H9 (cell line): ENCODE measurements around the gene FMNL1. TPM values are rescaled to one million over a fixed set of nuclear protein-coding genes. Genes with fewer than 3 reads are reported as not detected.

Source experiments
- DNase-seq: peaks from one replicate; pipeline ENCODE4 v3.0.0-alpha.2; 2017
- H2AFZ ChIP-seq: one replicate; pipeline ENCODE4 v1.6.1; 2013; ENCODE audit warnings: mild to moderate bottlenecking, low read length, control low read depth, moderate library complexity
- H2AK5ac ChIP-seq: 2 replicates; pipeline ENCODE4 v1.6.1; 2013; ENCODE audit warnings: low read length, control low read depth, mixed read lengths; ENCODE audit not compliant: insufficient read length
- H2BK120ac ChIP-seq: one replicate; pipeline ENCODE4 v1.6.1; 2013; ENCODE audit warnings: low read depth, mild to moderate bottlenecking, low read length, control low read depth, inconsistent platforms; ENCODE audit not compliant: poor library complexity, severe bottlenecking
- H2BK12ac ChIP-seq: 2 replicates; pipeline ENCODE4 v1.6.1; 2013; ENCODE audit warnings: low read length, control low read depth, mixed read lengths, low read depth; ENCODE audit not compliant: insufficient read length
- H2BK15ac ChIP-seq: 2 replicates; pipeline ENCODE4 v1.6.1; 2013; ENCODE audit warnings: low read depth, low read length, control low read depth
- H2BK20ac ChIP-seq: one replicate; pipeline ENCODE4 v1.6.1; 2013; ENCODE audit warnings: low read depth, mild to moderate bottlenecking, low read length, control low read depth, inconsistent platforms; ENCODE audit not compliant: poor library complexity, severe bottlenecking
- H2BK5ac ChIP-seq: 2 replicates; pipeline ENCODE4 v1.6.1; 2013; ENCODE audit warnings: low read length, control low read depth, mixed read lengths; ENCODE audit not compliant: insufficient read length
- H3K14ac ChIP-seq: 2 replicates; pipeline ENCODE4 v1.6.1; 2013; ENCODE audit warnings: low read length, control low read depth; ENCODE audit not compliant: insufficient read depth
- H3K18ac ChIP-seq: 2 replicates; pipeline ENCODE4 v1.6.1; 2013; ENCODE audit warnings: low read depth, mild to moderate bottlenecking, mixed read lengths, low read length, control low read depth; ENCODE audit not compliant: insufficient read length
- H3K23ac ChIP-seq: 2 replicates; pipeline ENCODE4 v1.6.1; 2013; ENCODE audit warnings: low read length, control low read depth, mixed read lengths, low read depth; ENCODE audit not compliant: insufficient read length
- H3K23me2 ChIP-seq: 2 replicates; pipeline ENCODE4 v1.6.1; 2013; ENCODE audit warnings: low read depth, mild to moderate bottlenecking, mixed read lengths, low read length, control low read depth; ENCODE audit not compliant: insufficient read length, poor library complexity, severe bottlenecking
- H3K27ac ChIP-seq: 2 replicates; pipeline ENCODE4 v1.5.1; 2013; ENCODE audit warnings: low read length, control low read depth, mixed read lengths, low read depth; ENCODE audit not compliant: insufficient read length
- H3K27me3 ChIP-seq: 2 replicates; pipeline ENCODE4 v1.6.1; 2013; ENCODE audit warnings: low read length, control low read depth, inconsistent platforms; ENCODE audit not compliant: insufficient read depth
- H3K4ac ChIP-seq: 2 replicates; pipeline ENCODE4 v1.6.1; 2013; ENCODE audit warnings: low read depth, mild to moderate bottlenecking, control low read depth, inconsistent platforms, low read length, moderate library complexity
- H3K4me1 ChIP-seq: 2 replicates; pipeline ENCODE4 v1.6.1; 2013; ENCODE audit warnings: low read length, control low read depth, inconsistent platforms; ENCODE audit not compliant: insufficient read depth
- H3K4me2 ChIP-seq: 2 replicates; pipeline ENCODE4 v1.6.1; 2013; ENCODE audit warnings: low read length, control low read depth, mixed read lengths; ENCODE audit not compliant: insufficient read length, insufficient read depth
- H3K56ac ChIP-seq: 2 replicates; pipeline ENCODE4 v1.6.1; 2013; ENCODE audit warnings: low read depth, mild to moderate bottlenecking, mixed read lengths, low read length, control low read depth; ENCODE audit not compliant: insufficient read length
- H3K79me1 ChIP-seq: 2 replicates; pipeline ENCODE4 v1.6.1; 2013; ENCODE audit warnings: low read depth, mild to moderate bottlenecking, moderate library complexity, low read length, control low read depth, inconsistent platforms; ENCODE audit not compliant: insufficient read depth, poor library complexity, severe bottlenecking
- H3K79me2 ChIP-seq: 2 replicates; pipeline ENCODE4 v1.6.1; 2013; ENCODE audit warnings: low read length, control low read depth, inconsistent platforms; ENCODE audit not compliant: insufficient read depth
- H3K9ac ChIP-seq: 2 replicates; pipeline ENCODE4 v1.6.1; 2013; ENCODE audit warnings: low read length, control low read depth, mixed read lengths; ENCODE audit not compliant: insufficient read length; ENCODE audit errors: extremely low read depth
- H3K9me3 ChIP-seq: one replicate; pipeline ENCODE4 v1.6.1; 2013; ENCODE audit warnings: low read depth, low read length, inconsistent platforms; ENCODE audit not compliant: control insufficient read depth
- H3T11ph ChIP-seq: one replicate; pipeline ENCODE4 v1.6.1; 2013; ENCODE audit warnings: mild to moderate bottlenecking, low read length, control low read depth, inconsistent platforms
- H4K20me1 ChIP-seq: one replicate; pipeline ENCODE4 v1.6.1; 2013; ENCODE audit not compliant: control insufficient read depth, insufficient read length, insufficient read depth
- H4K5ac ChIP-seq: 2 replicates; pipeline ENCODE4 v1.6.1; 2013; ENCODE audit warnings: low read depth, mild to moderate bottlenecking, mixed read lengths, low read length, control low read depth; ENCODE audit not compliant: insufficient read length
- H4K8ac ChIP-seq: replicated peaks from 2 replicates; pipeline ENCODE4 v1.6.1; 2013; ENCODE audit warnings: low read length, control low read depth, mixed read lengths, low read depth; ENCODE audit not compliant: insufficient read length
- H4K91ac ChIP-seq: 2 replicates; pipeline ENCODE4 v1.6.1; 2013; ENCODE audit warnings: low read depth, mild to moderate bottlenecking, moderate library complexity, mixed read lengths, low read length, control low read depth; ENCODE audit not compliant: insufficient read length
- H3K27ac Mint-ChIP-seq, 3 experiments: 2 replicates in 2 of 3; 3 replicates in 1 of 3; pipeline ENCODE4 v1.8.0; 2020 to 2021; ENCODE audit warnings: mixed read lengths in 3 of 3, mild to moderate bottlenecking in 1 of 3, moderate library complexity in 1 of 3
- H3K27me3 Mint-ChIP-seq: 2 replicates; pipeline ENCODE4 v1.8.0; 2021; ENCODE audit warnings: low read depth, mild to moderate bottlenecking, moderate library complexity, mixed read lengths
- H3K36me3 Mint-ChIP-seq, 3 experiments: 2 replicates in 2 of 3; 3 replicates in 1 of 3; pipeline ENCODE4 v1.8.0; 2020 to 2021; ENCODE audit warnings: low read depth in 3 of 3, mixed read lengths in 3 of 3; ENCODE audit not compliant: insufficient read depth in 1 of 3
- H3K4me1 Mint-ChIP-seq, 2 experiments: 2 replicates each; pipeline ENCODE4 v1.8.0; 2020; ENCODE audit warnings: mixed read lengths in 2 of 2
- H3K4me3 Mint-ChIP-seq, 2 experiments: 2 replicates in 1 of 2; 3 replicates in 1 of 2; pipeline ENCODE4 v1.8.0; 2020 to 2021; ENCODE audit warnings: mild to moderate bottlenecking in 2 of 2, mixed read lengths in 2 of 2, moderate library complexity in 1 of 2
- H3K9me3 Mint-ChIP-seq, 2 experiments: 2 replicates in 1 of 2; 3 replicates in 1 of 2; pipeline ENCODE4 v1.8.0; 2020; ENCODE audit warnings: mild to moderate bottlenecking in 2 of 2, mixed read lengths in 2 of 2, moderate library complexity in 1 of 2
- CTCF ChIP-seq: fragments of 200-600 bp; sonication (generic); conservative IDR thresholded peaks from 3 replicates; pipeline ENCODE4 v1.8.0; 2021; ENCODE audit warnings: antibody characterized with exemption, mild to moderate bottlenecking
- WGBS: extraction: QIAGEN DNeasy Blood & Tissue Kit; methylation state at CpG from one replicate; pipeline ENCODE4 v1.1.7; 2013; ENCODE audit warnings: missing lambda C conversion rate, low lambda C conversion rate, mixed read lengths; ENCODE audit not compliant: insufficient read length; ENCODE audit errors: extremely low coverage; 5-methylcytosine and 5-hydroxymethylcytosine counted together
- total RNA-seq: library from RNA; stranded (reverse); gene quantifications from 2 replicates; pipeline ENCODE4 v1.2.1, GENCODE V29; 2021

The FMNL1 gene
- total RNA-seq, 1 experiment from 2014 or later, result 6.9 TPM

GRCh38 chr17:45197555-45198334 is 23.9 kb upstream of the FMNL1 start:
- Histone ChIP-seq H4K20me1 (no peaks in the 10 kb centered on the region), H4K8ac (no peak overlapping the region), H2BK20ac (no peak overlapping the region), H3K18ac (peak overlapping the region; percentile 43), H2BK12ac (no peak overlapping the region), H3T11ph (no peak overlapping the region), H3K23me2 (no peaks in the 10 kb centered on the region), H3K9me3 (no peaks in the 10 kb centered on the region), H3K4me2 (peak overlapping the region; percentile 16), H3K27me3 (no peaks in the 10 kb centered on the region), H2BK15ac (no peak overlapping the region), H2AFZ (no peak overlapping the region), H3K56ac (no peak overlapping the region), H2BK120ac (no peak overlapping the region), H3K27ac (no peak overlapping the region), H2BK5ac (no peak overlapping the region), H3K4ac (no peak overlapping the region), H3K14ac (peak overlapping the region; percentile 62; the same call in 1 of the 2 replicates), H4K5ac (no peak overlapping the region), H2AK5ac (no peak overlapping the region), H4K91ac (no peak overlapping the region), H3K79me1 (no peaks in the 10 kb centered on the region), H3K23ac (no peak overlapping the region), H3K79me2 (no peaks in the 10 kb centered on the region), H3K4me1 (no peaks in the 10 kb centered on the region; the same call in 1 of the 2 replicates), H3K9ac (no peak overlapping the region)
- peaks cover 0 to 4% of the 10 kb centered on the region in 2 experiments; a peak in 2 of 5 replicates for H3K9me3 Mint-ChIP-seq
- H3K4me1 Mint-ChIP-seq, result peaks cover 12 to 15% of the 10 kb centered on the region in 2 experiments
- H3K27me3 Mint-ChIP-seq, result peaks cover 1% of the 10 kb centered on the region; the same call in 1 of the 2 replicates
- peak overlapping the region in 1 of 2 experiments; percentile 43; a peak in 2 of 5 replicates for H3K4me3 Mint-ChIP-seq
- DNase-seq, result peak; percentile 99
- peaks cover 0 to 4% (median 0%) of the 10 kb centered on the region in 3 experiments; a peak in 3 of 7 replicates for H3K36me3 Mint-ChIP-seq
- WGBS, result no CpG with 5 or more reads among the region's 16 CpGs
- TF ChIP-seq CTCF, result peak; percentile 100
- peak overlapping the region; percentile 68 to 96 (median 94); a peak in 4 of 7 replicates for H3K27ac Mint-ChIP-seq
